Subcutaneous abdominal adipose tissue (tissue), 5 donors: ENCODE measurements around the gene ATP5F1B.
A peak's percentile ranks its signal among the peaks of the same experiment; 100 is the strongest.

Experiments
- H3K27ac ChIP-seq: one replicate; pipeline ENCODE4 v1.7.0; 2013; ENCODE audit warnings: low read depth, mild to moderate bottlenecking, inconsistent platforms, low read length, moderate library complexity
- H3K27me3 ChIP-seq, 5 donors: one replicate each; pipeline ENCODE4 v1.7.0; 2013; ENCODE audit warnings: low read length in 5 of 5, inconsistent platforms in 1 of 5; ENCODE audit not compliant: control insufficient read depth in 5 of 5, insufficient read depth in 4 of 5
- H3K36me3 ChIP-seq, 5 donors: one replicate each; pipeline ENCODE4 v1.7.0; 2013; ENCODE audit warnings: low read length in 5 of 5; ENCODE audit not compliant: control insufficient read depth in 5 of 5, insufficient read depth in 5 of 5
- H3K4me1 ChIP-seq, 5 donors: one replicate each; pipeline ENCODE4 v1.7.0; 2013; ENCODE audit warnings: low read length in 5 of 5, mild to moderate bottlenecking in 3 of 5, moderate library complexity in 1 of 5; ENCODE audit not compliant: control insufficient read depth in 5 of 5, insufficient read depth in 5 of 5
- H3K4me3 ChIP-seq, 5 donors: one replicate each; pipeline ENCODE4 v1.7.0; 2013; ENCODE audit warnings: low read length in 5 of 5, low read depth in 1 of 5
- H3K9ac ChIP-seq, 5 donors: one replicate each; pipeline ENCODE4 v1.7.0; 2013; ENCODE audit warnings: low read length in 5 of 5, mild to moderate bottlenecking in 4 of 5, moderate library complexity in 3 of 5
- H3K9me3 ChIP-seq, 5 donors: one replicate each; pipeline ENCODE4 v1.7.0; 2013; ENCODE audit warnings: low read length in 5 of 5; ENCODE audit not compliant: control insufficient read depth in 5 of 5
- donor health status: healthy.
- donor health status: healthy.
- donor health status: healthy.
- donor health status: healthy.
- donor health status: healthy.

The ATP5F1B gene

GRCh38 chr12:56596815-56597214, 49.0 kb downstream of the ATP5F1B start:
- H3K36me3 ChIP-seq: peaks cover 7 to 73% (median 65%) of the 10 kb centered on the region in 5 donors

GRCh38 chr12:56593909-56594621, 51.7 kb downstream of the ATP5F1B start:
- peaks cover 0 to 6% (median 0%) of the 10 kb centered on the region in 5 donors for H3K4me1 ChIP-seq
- peak overlapping the region; percentile 54 for H3K27ac ChIP-seq
- no peaks in the 10 kb centered on the region for H3K9me3 ChIP-seq
- H3K9ac ChIP-seq: peak overlapping the region in 1 of 5 donors; percentile 48
- peaks cover 8 to 67% (median 55%) of the 10 kb centered on the region in 5 donors for H3K36me3 ChIP-seq
- H3K4me3 ChIP-seq: no peak overlapping the region
- H3K27me3 ChIP-seq: no peaks in the 10 kb centered on the region

More at GRCh38 chr12:56596815-56597214, 49.0 kb downstream of the ATP5F1B start:
- no peaks in the 10 kb centered on the region for H3K27me3 ChIP-seq
- H3K4me1 ChIP-seq: peaks cover 0 to 6% (median 0%) of the 10 kb centered on the region in 5 donors
- no peaks in the 10 kb centered on the region for H3K9me3 ChIP-seq
- H3K27ac ChIP-seq: no peak overlapping the region
- H3K9ac ChIP-seq: no peak overlapping the region
- H3K4me3 ChIP-seq: no peak overlapping the region

- Histone ChIP-seq H3K27me3 (no peaks in the 10 kb centered on the region), H3K36me3 (peaks cover 20 to 67% (median 57%) of the 10 kb centered on the region in 5 donors), H3K9me3 (no peaks in the 10 kb centered on the region), H3K27ac (no peak overlapping the region), H3K9ac (no peak overlapping the region), H3K4me1 (peaks cover 0 to 6% (median 0%) of the 10 kb centered on the region in 5 donors), H3K4me3 (no peak overlapping the region)
Observed at GRCh38 chr12:56591961-56592360, 53.8 kb downstream of the ATP5F1B start.

- H3K9ac ChIP-seq: no peak overlapping the region
- no peak overlapping the region for H3K4me3 ChIP-seq
- H3K36me3 ChIP-seq: peaks cover 20 to 64% (median 55%) of the 10 kb centered on the region in 5 donors
- peaks cover 0 to 6% (median 0%) of the 10 kb centered on the region in 5 donors for H3K4me1 ChIP-seq
- no peaks in the 10 kb centered on the region for H3K27me3 ChIP-seq
- H3K9me3 ChIP-seq: no peaks in the 10 kb centered on the region
- no peak overlapping the region for H3K27ac ChIP-seq
Observed at GRCh38 chr12:56591126-56591525, 54.7 kb downstream of the ATP5F1B start.

GRCh38 chr12:56590237-56590830, 55.5 kb downstream of the ATP5F1B start:
- H3K9ac ChIP-seq: no peak overlapping the region
- H3K9me3 ChIP-seq: no peaks in the 10 kb centered on the region
- no peak overlapping the region for H3K27ac ChIP-seq
- no peak overlapping the region for H3K4me3 ChIP-seq
- peaks cover 0 to 6% (median 0%) of the 10 kb centered on the region in 5 donors for H3K4me1 ChIP-seq
- peaks cover 23 to 65% (median 49%) of the 10 kb centered on the region in 5 donors for H3K36me3 ChIP-seq
- no peaks in the 10 kb centered on the region for H3K27me3 ChIP-seq

GRCh38 chr12:56589783-56590182, 56.0 kb downstream of the ATP5F1B start:
- Histone ChIP-seq H3K27me3 (no peaks in the 10 kb centered on the region), H3K27ac (no peak overlapping the region), H3K9ac (peak overlapping the region in 1 of 5 donors; percentile 35), H3K9me3 (no peaks in the 10 kb centered on the region), H3K36me3 (peaks cover 25 to 64% (median 44%) of the 10 kb centered on the region in 5 donors), H3K4me1 (peaks cover 0 to 6% (median 0%) of the 10 kb centered on the region in 5 donors), H3K4me3 (no peak overlapping the region)
